GM19025 (cell line): ENCODE results near the gene FAF1.

ENCODE experiments used
- ATAC-seq: cut with Tn5 transposase; IDR thresholded peaks from one replicate; pipeline ENCODE4 v1.9.1; 2021; ENCODE audit warnings: mild to moderate bottlenecking, low read depth, moderate library complexity; ENCODE audit not compliant: unreplicated experiment

FAF1 gene

DNA sequence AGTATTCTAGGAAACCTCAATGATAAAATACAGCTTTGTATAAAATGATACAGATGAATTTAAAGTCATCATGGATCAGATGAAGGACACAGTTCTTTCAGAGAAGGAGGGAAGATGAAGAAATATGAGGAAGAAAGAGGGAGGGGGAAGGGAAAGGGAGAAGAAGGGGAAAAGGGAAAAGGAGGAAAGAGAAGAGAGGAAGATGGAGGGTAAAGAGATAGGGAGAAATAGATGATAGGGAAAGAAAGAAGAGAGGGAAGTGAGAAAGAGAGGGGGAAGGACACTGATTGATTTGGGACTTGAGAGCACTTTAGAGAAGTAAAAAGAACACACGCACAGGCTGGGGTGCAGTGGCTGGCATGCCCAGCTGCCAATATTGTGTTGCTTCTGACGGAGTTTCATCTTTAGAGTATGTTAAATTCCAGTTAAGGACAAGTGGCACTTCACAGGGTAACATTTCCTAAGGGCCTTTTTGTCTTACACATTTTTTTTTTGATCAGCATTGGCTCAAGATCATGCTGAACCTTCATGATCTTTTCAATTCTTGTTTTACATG lies 300.9 kb downstream of the FAF1 start:
- ATAC-seq, result no peak

- ATAC-seq, result no peak
Observed at GRCh38 chr1:50658459-50659076, 301.5 kb downstream of the FAF1 start.

- no peak for ATAC-seq
Observed at GRCh38 chr1:50656931-50657330, 303.1 kb downstream of the FAF1 start.

GRCh38 chr1:50651476-50652263 lies 308.4 kb downstream of the FAF1 start:
- ATAC-seq, result no peak

GRCh38 chr1:50646526-50646925 lies 313.5 kb downstream of the FAF1 start:
- no peak for ATAC-seq

DNA sequence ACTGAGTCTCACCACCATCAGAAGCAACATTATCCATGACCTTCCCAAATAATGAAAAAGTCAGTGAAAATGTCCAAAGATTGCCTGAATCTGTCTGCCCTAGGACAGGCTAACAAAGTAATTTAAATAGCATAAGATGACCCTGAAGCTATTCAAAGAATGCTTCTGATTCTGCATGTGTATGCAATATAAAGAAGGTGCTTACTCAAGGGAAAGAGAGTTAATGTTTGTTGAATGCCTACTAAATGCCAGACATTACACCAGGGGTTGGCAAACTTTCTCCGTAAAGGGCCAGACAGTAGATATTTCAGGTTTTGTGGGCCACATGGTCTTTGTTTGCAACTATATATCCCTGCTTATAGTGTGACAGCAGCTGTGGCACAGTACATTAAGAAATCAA lies 314.9 kb downstream of the FAF1 start:
- ATAC-seq, result no peak

GRCh38 chr1:50644447-50645105 lies 315.5 kb downstream of the FAF1 start:
- ATAC-seq, result no peak

GRCh38 chr1:50637460-50637859 lies 322.6 kb downstream of the FAF1 start:
- no peak for ATAC-seq

GRCh38 chr1:50634251-50634650 lies 325.8 kb downstream of the FAF1 start:
- ATAC-seq, result no peak

- no peak for ATAC-seq
Observed at GRCh38 chr1:50633465-50633864, 326.6 kb downstream of the FAF1 start.

DNA sequence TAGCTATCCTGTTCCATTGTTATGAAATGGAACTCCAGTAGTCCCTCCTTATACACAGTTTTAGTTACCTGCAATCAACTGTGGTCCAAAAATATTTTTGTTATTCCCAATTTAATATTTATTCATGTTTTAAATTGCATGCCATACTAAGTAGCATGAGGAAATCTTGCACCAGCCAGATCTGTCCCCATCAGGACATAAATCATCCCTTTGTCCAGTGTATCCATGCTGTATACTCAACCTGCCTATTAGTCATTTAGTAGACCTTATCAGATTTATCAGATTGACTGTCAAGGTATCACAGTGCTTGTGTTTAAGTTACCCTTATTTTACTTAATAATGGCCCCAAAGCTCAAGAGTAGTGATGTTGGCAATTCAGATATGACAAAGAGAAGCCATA lies 328.9 kb downstream of the FAF1 start:
- no peak for ATAC-seq

DNA sequence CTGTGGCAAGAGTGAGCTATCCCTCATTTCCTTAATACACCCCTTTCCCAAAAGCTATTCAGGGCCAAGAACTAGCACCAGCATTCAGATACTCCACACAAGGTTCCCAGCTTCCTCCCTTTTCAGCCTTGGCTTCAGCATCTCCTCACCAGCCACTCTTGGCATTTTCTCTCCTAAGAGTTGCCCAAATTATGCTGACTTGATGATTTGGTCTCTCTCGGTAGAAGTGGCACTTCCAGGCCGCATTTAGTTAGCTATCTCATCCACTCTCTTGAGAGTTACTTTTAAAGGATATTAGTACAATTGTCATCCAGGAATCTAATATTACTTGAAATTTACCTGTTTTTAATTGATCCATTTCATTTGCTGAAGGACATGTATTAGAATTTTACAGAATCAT lies 337.8 kb downstream of the FAF1 start:
- no peak for ATAC-seq

GRCh38 chr1:50620680-50621329 lies 339.3 kb downstream of the FAF1 start:
- no peak for ATAC-seq

GRCh38 chr1:50615036-50615750 lies 344.9 kb downstream of the FAF1 start:
- no peak for ATAC-seq

DNA sequence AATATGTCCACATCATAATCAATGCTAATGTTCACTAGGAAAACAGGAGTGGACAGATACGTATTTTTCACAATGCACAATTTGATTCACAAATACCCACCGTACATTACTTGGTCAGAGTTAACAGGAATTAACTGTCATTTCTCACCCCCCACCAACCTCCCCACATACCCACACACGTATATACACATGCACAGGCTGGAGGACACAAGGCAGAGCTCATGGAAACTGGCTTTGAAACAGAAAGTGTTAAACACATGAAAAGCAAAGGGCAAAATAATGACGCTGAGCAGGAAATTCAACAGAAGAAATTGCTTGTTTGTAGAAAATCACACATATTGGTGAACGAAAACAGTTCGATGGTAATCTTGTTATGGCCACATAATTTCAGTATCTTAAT lies 348.4 kb downstream of the FAF1 start:
- ATAC-seq, result no peak

GRCh38 chr1:50610563-50610962 lies 349.5 kb downstream of the FAF1 start:
- ATAC-seq, result peak; percentile 72

GRCh38 chr1:50609508-50609907 lies 350.6 kb downstream of the FAF1 start:
- no peak for ATAC-seq

GRCh38 chr1:50605186-50605875 lies 354.7 kb downstream of the FAF1 start:
- ATAC-seq, result no peak

DNA sequence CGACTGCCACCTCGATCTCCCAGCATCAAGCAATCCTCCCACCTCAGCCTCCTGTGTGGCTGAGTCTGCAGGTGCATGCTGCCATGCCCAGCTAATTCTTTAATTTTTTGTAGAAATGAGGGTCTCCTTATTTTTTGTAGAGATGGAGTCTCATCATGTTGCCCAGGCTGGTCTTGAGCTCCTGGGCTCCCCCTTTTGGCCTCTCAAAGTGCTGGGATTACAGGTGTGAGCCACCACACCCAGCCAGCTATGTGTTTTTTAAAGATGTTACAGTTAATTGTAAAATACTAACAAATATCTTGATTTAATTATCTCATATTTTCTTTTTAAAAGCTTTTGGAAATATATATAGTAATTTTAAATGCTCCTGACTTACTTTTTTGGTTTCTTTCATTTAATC lies 355.5 kb downstream of the FAF1 start:
- no peak for ATAC-seq
